T-cell (primary cell): ENCODE data around the gene SNAP47. TPM values are rescaled to one million over a fixed set of nuclear protein-coding genes. Genes with fewer than 3 reads are reported as not detected.
"Not testable (repeated sequence)": the region's sequence is repeated elsewhere in the genome, so short reads cannot be mapped to it uniquely, and the experiment has no call there.

Experiments
- ATAC-seq, 4 experiments: fragments of 200-7000 bp in 3 of 4; fragments of 150-1000 bp in 1 of 4; cut with Tn5 transposase; replicated peaks in 1 of 4; 1 replicate in 3 of 4; 2 replicates in 1 of 4; pipeline ENCODE4 v1.10.0; 2021; ENCODE audit warnings: moderate library complexity in 3 of 4, mild to moderate bottlenecking in 2 of 4, moderate number of reproducible peaks in 1 of 4
- CTCF ChIA-PET, 2 donors: fragments of 300-600 bp; sonication (Branson Sonifier 250); formaldehyde crosslinking; loops; one replicate each; lab custom pipeline; 2022; ENCODE audit warnings: antibody characterized with exemption in 2 of 2; lab: Charles Lee
- POLR2A ChIA-PET, 2 donors: fragments of 300-600 bp; sonication (Branson Sonifier 250); formaldehyde crosslinking; loops; one replicate each; lab custom pipeline; 2022; ENCODE audit warnings: antibody characterized with exemption in 2 of 2; lab: Charles Lee
- DNase-seq, 35 experiments: peaks; one replicate each; pipeline versions ENCODE4 v3.0.0 to v3.0.0-alpha.2; 2013 to 2023
- H3K27ac ChIP-seq: one replicate; pipeline ENCODE4 v1.5.1; 2013; ENCODE audit warnings: low read length
- H3K27me3 ChIP-seq, 2 experiments: replicated peaks in 1 of 2; 1 replicate in 1 of 2; 2 replicates in 1 of 2; pipeline versions ENCODE4 v1.6.1 to v1.7.0; 2013; ENCODE audit warnings: low read length in 1 of 2, mixed read lengths in 1 of 2; ENCODE audit not compliant: control insufficient read depth in 2 of 2, insufficient read depth in 2 of 2; ENCODE audit errors: extremely low read depth in 1 of 2
- H3K36me3 ChIP-seq, 2 donors: 1 replicate in 1 of 2; 2 replicates in 1 of 2; pipeline versions ENCODE4 v1.6.1 to v1.7.0; 2013; ENCODE audit warnings: low read length in 1 of 2; ENCODE audit not compliant: control insufficient read depth in 2 of 2, insufficient read depth in 1 of 2; ENCODE audit errors: extremely low read depth in 1 of 2
- H3K4me1 ChIP-seq, 2 experiments: 1 replicate in 1 of 2; 2 replicates in 1 of 2; pipeline versions ENCODE4 v1.6.1 to v1.7.0; 2013; ENCODE audit warnings: low read length in 2 of 2, mixed read lengths in 1 of 2; ENCODE audit not compliant: insufficient read depth in 2 of 2, control insufficient read depth in 1 of 2; ENCODE audit errors: extremely low read depth in 1 of 2
- H3K4me3 ChIP-seq, 2 donors: 1 replicate in 1 of 2; 2 replicates in 1 of 2; pipeline versions ENCODE4 v1.5.1 to v1.7.0; 2013; ENCODE audit warnings: mild to moderate bottlenecking in 2 of 2, low read length in 1 of 2, moderate library complexity in 1 of 2; ENCODE audit not compliant: control insufficient read depth in 1 of 2; ENCODE audit errors: extremely low read depth in 1 of 2
- H3K9me3 ChIP-seq: 2 replicates; pipeline ENCODE4 v1.7.0; 2013
- H3K27ac Mint-ChIP-seq, 2 donors: one replicate each; pipeline ENCODE4 v1.8.0; 2020 to 2021; ENCODE audit warnings: mild to moderate bottlenecking in 2 of 2, mixed read lengths in 2 of 2
- H3K27me3 Mint-ChIP-seq, 2 donors: one replicate each; pipeline ENCODE4 v1.8.0; 2021 to 2022; ENCODE audit warnings: mixed read lengths in 2 of 2
- H3K36me3 Mint-ChIP-seq: one replicate; pipeline ENCODE4 v1.8.0; 2021; ENCODE audit warnings: mixed read lengths
- H3K4me1 Mint-ChIP-seq, 3 donors: one replicate each; pipeline ENCODE4 v1.8.0; 2020 to 2022; ENCODE audit warnings: mixed read lengths in 3 of 3, mild to moderate bottlenecking in 1 of 3
- H3K4me3 Mint-ChIP-seq, 3 donors: one replicate each; pipeline ENCODE4 v1.8.0; 2020 to 2022; ENCODE audit warnings: mild to moderate bottlenecking in 3 of 3, mixed read lengths in 3 of 3, moderate library complexity in 3 of 3
- H3K9me3 Mint-ChIP-seq, 3 donors: one replicate each; pipeline ENCODE4 v1.8.0; 2020 to 2022; ENCODE audit warnings: mixed read lengths in 3 of 3
- WGBS: methylation state at CpG from one replicate; pipeline ENCODE4 v1.1.5; 2013; ENCODE audit warnings: missing lambda C conversion rate; ENCODE audit not compliant: insufficient coverage; 5-methylcytosine and 5-hydroxymethylcytosine counted together
- total RNA-seq, 35 experiments: library from RNA in 6 of 35; stranded (reverse) in 6 of 35; fragments of 120-200 nt in 1 of 35; gene quantifications; one replicate each; pipeline versions ENCODE4 v1.2.1 to v1.2.4 and lab custom pipeline; 2013 to 2026

The SNAP47 gene, protein sequence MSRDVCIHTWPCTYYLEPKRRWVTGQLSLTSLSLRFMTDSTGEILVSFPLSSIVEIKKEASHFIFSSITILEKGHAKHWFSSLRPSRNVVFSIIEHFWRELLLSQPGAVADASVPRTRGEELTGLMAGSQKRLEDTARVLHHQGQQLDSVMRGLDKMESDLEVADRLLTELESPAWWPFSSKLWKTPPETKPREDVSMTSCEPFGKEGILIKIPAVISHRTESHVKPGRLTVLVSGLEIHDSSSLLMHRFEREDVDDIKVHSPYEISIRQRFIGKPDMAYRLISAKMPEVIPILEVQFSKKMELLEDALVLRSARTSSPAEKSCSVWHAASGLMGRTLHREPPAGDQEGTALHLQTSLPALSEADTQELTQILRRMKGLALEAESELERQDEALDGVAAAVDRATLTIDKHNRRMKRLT
- 10 to 100 TPM; 20.1 to 35.6 (median 30.7) TPM for total RNA-seq
- 30.5 TPM for total RNA-seq (2013)
- total RNA-seq (lab: John Stamatoyannopoulos, UW) = 17.2 to 49.3 (median 31.9) reads per million in 29 experiments

- H3K4me3 Mint-ChIP-seq = peak within 1 kb of the TSS; percentile 83 to 92 (median 89)
- H3K4me1 Mint-ChIP-seq = peaks cover 50 to 58% (median 57%) of the 10 kb centered on the region in 3 donors
- H3K27ac ChIP-seq = peak within 1 kb of the TSS; percentile 38
- under 1% methylated on average over 81 of the region's 83 CpGs for WGBS
- peak; percentile 77 to 95 (median 88) for DNase-seq
- ChIA-PET CTCF (no interaction called here), POLR2A (no interaction called here)
- peaks cover 2% of the 10 kb centered on the region for H3K36me3 Mint-ChIP-seq
- H3K27ac Mint-ChIP-seq = peak within 1 kb of the TSS; percentile 77 to 84
- H3K27me3 ChIP-seq = no peaks in the 10 kb centered on the region
- H3K4me1 ChIP-seq = peaks cover 11 to 51% of the 10 kb centered on the region in 2 experiments
- peaks cover 7 to 12% of the 10 kb centered on the region in 2 donors for H3K36me3 ChIP-seq
- no peaks in the 10 kb centered on the region for H3K9me3 ChIP-seq
- H3K9me3 Mint-ChIP-seq = no peaks in the 10 kb centered on the region
- peak; percentile 91 to 94 (median 92) for ATAC-seq
- no peaks in the 10 kb centered on the region for H3K27me3 Mint-ChIP-seq
- peak within 1 kb of the TSS; percentile 70 to 75 for H3K4me3 ChIP-seq
These were observed at the start of gene SNAP47, which contains the start of gene JMJD4 for GRCh38 chr1:227734856-227735538. SNAP47 (plus strand) TSS chr1:227735435; CDS start chr1:227747737, 12,302 bp downstream. JMJD4 (minus strand) TSS chr1:227735302; CDS start chr1:227735273, 29 bp downstream.

DNA sequence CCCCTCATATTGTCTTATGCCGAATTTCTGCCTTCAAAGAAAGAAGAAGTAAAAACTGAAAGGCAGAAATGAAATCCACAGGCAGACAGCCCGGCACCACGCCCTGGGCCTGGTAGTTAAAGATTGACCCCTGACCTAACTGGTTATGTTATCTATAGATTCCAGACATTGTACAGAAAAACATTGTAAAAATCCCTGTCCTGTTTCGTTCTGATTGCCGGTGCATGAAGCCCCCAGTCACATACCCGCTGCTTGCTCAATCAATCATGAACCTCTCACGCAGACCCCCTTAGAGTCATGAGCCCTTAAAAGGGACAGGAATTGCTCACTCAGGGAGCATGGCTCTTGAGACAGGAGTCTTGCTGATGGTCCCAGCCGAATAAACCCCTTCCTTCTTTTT lies 49.4 kb upstream of the SNAP47 start:
- Histone ChIP-seq H3K27ac (no peak overlapping the region), H3K4me3 (no peak overlapping the region), H3K4me1 (no peaks in the 10 kb centered on the region), H3K27me3 (no peaks in the 10 kb centered on the region), H3K9me3 (peaks cover 8% of the 10 kb centered on the region), H3K36me3 (no peaks in the 10 kb centered on the region)
- Mint-ChIP-seq H3K36me3 (peaks cover 9% of the 10 kb centered on the region), H3K27ac (no peak overlapping the region), H3K4me3 (no peak overlapping the region), H3K9me3 (peaks cover 34 to 73% (median 47%) of the 10 kb centered on the region in 3 donors), H3K27me3 (no peaks in the 10 kb centered on the region), H3K4me1 (no peaks in the 10 kb centered on the region)
- CTCF ChIA-PET = no interaction called here
- WGBS = 83% methylated on average over 4 of the region's 8 CpGs
- DNase-seq (no peak), ATAC-seq (no peak)
- POLR2A ChIA-PET = no interaction called here

DNA sequence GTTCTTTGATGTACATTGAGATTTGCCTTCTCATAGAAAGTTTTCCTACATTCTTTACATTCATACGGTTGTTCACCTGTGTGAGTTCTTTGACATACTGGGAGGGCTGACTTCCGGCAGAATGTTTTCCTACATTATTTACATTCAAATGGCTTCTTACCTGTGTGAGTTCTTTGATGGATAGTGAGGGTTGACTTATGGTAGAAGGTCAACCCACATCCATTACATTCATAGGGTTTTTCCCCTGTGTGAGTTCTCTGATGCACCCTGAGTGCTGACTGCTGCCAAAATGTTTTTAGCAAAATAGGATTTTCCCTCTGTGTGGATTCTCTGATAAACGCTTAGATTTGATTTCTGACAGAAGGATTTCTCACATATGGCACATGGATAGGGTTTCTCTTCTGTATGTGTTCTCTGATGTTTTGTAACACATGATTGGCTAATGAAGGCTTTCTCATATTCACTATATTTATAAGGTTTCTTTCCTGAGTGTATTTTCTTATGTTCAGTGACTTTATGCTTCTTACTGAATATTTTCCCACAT lies 37.8 kb upstream of the SNAP47 start:
- POLR2A ChIA-PET = no interaction called here
- peaks cover 23 to 62% (median 56%) of the 10 kb centered on the region in 3 donors for H3K9me3 Mint-ChIP-seq
- WGBS = no CpG with 5 or more reads among the region's 3 CpGs
- no peak overlapping the region for H3K4me3 ChIP-seq
- DNase-seq (no peak), ATAC-seq (no peak)
- no peaks in the 10 kb centered on the region for H3K4me1 Mint-ChIP-seq
- H3K27me3 ChIP-seq = peaks cover 0 to 2% of the 10 kb centered on the region in 2 experiments
- H3K27ac ChIP-seq = no peak overlapping the region
- no peak overlapping the region for H3K27ac Mint-ChIP-seq
- peaks cover 8 to 12% of the 10 kb centered on the region in 2 donors for H3K27me3 Mint-ChIP-seq
- H3K9me3 ChIP-seq = peaks cover 15% of the 10 kb centered on the region
- no peaks in the 10 kb centered on the region for H3K36me3 ChIP-seq
- H3K36me3 Mint-ChIP-seq = peaks cover 17% of the 10 kb centered on the region
- no peaks in the 10 kb centered on the region for H3K4me1 ChIP-seq
- no peak overlapping the region for H3K4me3 Mint-ChIP-seq
- CTCF ChIA-PET = no interaction called here

DNA sequence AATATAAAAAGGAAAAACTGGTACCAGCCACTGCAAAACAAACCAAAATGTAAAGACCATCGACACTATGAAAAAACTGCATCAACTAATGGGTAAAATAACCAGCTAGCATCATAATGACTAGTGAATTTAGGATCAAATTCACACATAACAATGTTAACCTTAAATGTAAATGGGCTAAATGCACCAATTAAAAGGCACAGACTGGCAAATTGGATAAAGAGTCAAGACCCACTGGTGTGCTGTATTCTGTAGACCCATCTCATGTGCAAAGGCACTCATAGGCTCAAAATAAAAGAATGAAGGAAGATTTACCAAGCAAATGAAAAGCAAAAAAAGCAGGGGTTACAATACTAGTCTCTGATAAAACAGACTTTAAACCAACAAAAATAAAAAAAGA lies 33.6 kb upstream of the SNAP47 start:
- WGBS = no CpG with 5 or more reads among the region's 1 CpG
- POLR2A ChIA-PET = interaction anchor here in 1 of 2 donors (0.6 kb wide), 1 partner anchor 180 kb away, joined by 7 read pairs; no protein-coding TSS in a partner anchor
- H3K4me3 ChIP-seq, H3K27me3 ChIP-seq, ATAC-seq, DNase-seq, H3K4me1 Mint-ChIP-seq, H3K27ac Mint-ChIP-seq, H3K4me1 ChIP-seq, H3K36me3 ChIP-seq, CTCF ChIA-PET, H3K27ac ChIP-seq, H3K4me3 Mint-ChIP-seq: not testable (repeated sequence)
- H3K9me3 Mint-ChIP-seq = peaks cover 29 to 64% (median 55%) of the 10 kb centered on the region in 3 donors
- H3K9me3 ChIP-seq = peaks cover 12% of the 10 kb centered on the region
- peaks cover 16% of the 10 kb centered on the region for H3K36me3 Mint-ChIP-seq
- H3K27me3 Mint-ChIP-seq = peaks cover 6 to 14% of the 10 kb centered on the region in 2 donors

GRCh38 chr1:227707846-227708245 lies 27.4 kb upstream of the SNAP47 start:
- H3K9me3 ChIP-seq = peaks cover 2% of the 10 kb centered on the region
- 100% methylated on average over 1 of the region's 1 CpG for WGBS
- ATAC-seq = no peak
- no peaks in the 10 kb centered on the region for H3K27me3 ChIP-seq
- CTCF ChIA-PET = no interaction called here
- no peaks in the 10 kb centered on the region for H3K4me1 ChIP-seq
- no peaks in the 10 kb centered on the region for H3K36me3 ChIP-seq
- Mint-ChIP-seq H3K4me1 (peaks cover 8 to 10% (median 10%) of the 10 kb centered on the region in 3 donors), H3K9me3 (peaks cover 9 to 33% (median 23%) of the 10 kb centered on the region in 3 donors), H3K27ac (peak overlapping the region; percentile 58 to 83), H3K36me3 (no peaks in the 10 kb centered on the region), H3K27me3 (peaks cover 0 to 4% of the 10 kb centered on the region in 2 donors), H3K4me3 (peak overlapping the region in 2 of 3 donors; percentile 2 to 29)
- no peak for DNase-seq
- no peak overlapping the region for H3K27ac ChIP-seq
- POLR2A ChIA-PET = no interaction called here
- H3K4me3 ChIP-seq = no peak overlapping the region

DNA sequence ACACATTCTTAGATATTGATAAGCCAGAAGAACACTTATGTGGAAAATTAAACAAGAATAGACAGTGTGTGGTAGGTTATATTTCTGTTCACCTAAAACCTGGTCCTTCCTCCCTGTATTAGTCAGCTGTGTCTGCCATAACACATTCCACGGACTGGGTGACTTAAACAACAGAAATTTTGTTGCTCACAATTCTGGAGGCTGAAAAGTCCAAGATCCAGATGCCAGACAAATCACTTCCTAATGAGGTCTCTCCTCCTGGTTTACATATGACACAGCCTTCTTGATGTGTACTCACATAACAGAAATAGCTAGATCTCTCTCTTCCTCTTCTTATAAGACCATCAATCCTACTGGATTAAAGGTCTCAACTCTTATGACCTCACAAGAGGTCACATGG lies 25.8 kb upstream of the SNAP47 start:
- H3K4me3 ChIP-seq = no peak overlapping the region
- peaks cover 0 to 4% of the 10 kb centered on the region in 2 donors for H3K27me3 Mint-ChIP-seq
- H3K27me3 ChIP-seq = peaks cover 0 to 4% of the 10 kb centered on the region in 2 experiments
- no peak overlapping the region for H3K27ac Mint-ChIP-seq
- peaks cover 2% of the 10 kb centered on the region for H3K9me3 ChIP-seq
- H3K27ac ChIP-seq = no peak overlapping the region
- peaks cover under 1% of the 10 kb centered on the region for H3K36me3 Mint-ChIP-seq
- WGBS = 88% methylated on average over 1 of the region's 1 CpG
- no peaks in the 10 kb centered on the region for H3K36me3 ChIP-seq
- CTCF ChIA-PET = no interaction called here
- POLR2A ChIA-PET = no interaction called here
- DNase-seq (no peak), ATAC-seq (no peak)
- H3K4me1 ChIP-seq = no peaks in the 10 kb centered on the region
- no peak overlapping the region for H3K4me3 Mint-ChIP-seq
- H3K9me3 Mint-ChIP-seq = peaks cover 9 to 25% (median 18%) of the 10 kb centered on the region in 3 donors
- peaks cover 8 to 10% (median 10%) of the 10 kb centered on the region in 3 donors for H3K4me1 Mint-ChIP-seq
